Tongue (tissue), 2 donors: ENCODE results near the gene BRD1. TPM values are rescaled to one million over a fixed set of nuclear protein-coding genes. Genes with fewer than 3 reads are reported as not detected.
"Not testable (repeated sequence)": the region's sequence is repeated elsewhere in the genome, so short reads cannot be mapped to it uniquely, and the experiment has no call there.

Experiments
- DNase-seq: peaks from one replicate; pipeline ENCODE4 v3.0.0-alpha.2; 2015
- total RNA-seq: library from RNA; depleted of rRNA; stranded (reverse); fragments of >200 nt; gene quantifications from one replicate; pipeline ENCODE4 v1.2.3, GENCODE V29; 2014

Gene BRD1
- total RNA-seq, 1 donor from 2014 or later = 42.8 TPM

- peak; percentile 21 for DNase-seq
Observed at GRCh38 chr22:49825944-49826602, 1.6 kb downstream of the BRD1 start.

- no peak for DNase-seq
Observed at GRCh38 chr22:49825436-49825835, 2.2 kb downstream of the BRD1 start.

GRCh38 chr22:49824936-49825335 is 2.7 kb downstream of the BRD1 start:
- no peak for DNase-seq

GRCh38 chr22:49824185-49824925 is 3.3 kb downstream of the BRD1 start:
- no peak for DNase-seq

- DNase-seq = no peak
Observed at GRCh38 chr22:49823289-49824045, 4.2 kb downstream of the BRD1 start.

GRCh38 chr22:49821741-49822140 is 5.9 kb downstream of the BRD1 start:
- DNase-seq = not testable (repeated sequence)

GRCh38 chr22:49820984-49821383 is 6.7 kb downstream of the BRD1 start:
- DNase-seq = no peak

- no peak for DNase-seq
Observed at GRCh38 chr22:49817359-49817758, 10.3 kb downstream of the BRD1 start.

GRCh38 chr22:49815641-49816091 is 12.0 kb downstream of the BRD1 start:
- no peak for DNase-seq

GRCh38 chr22:49814856-49815255 is 12.8 kb downstream of the BRD1 start:
- DNase-seq = no peak

- no peak for DNase-seq
Observed at GRCh38 chr22:49814164-49814686, 13.4 kb downstream of the BRD1 start.

GRCh38 chr22:49812838-49813237 is 14.8 kb downstream of the BRD1 start:
- DNase-seq = no peak

- no peak for DNase-seq
Observed at GRCh38 chr22:49811020-49811791, 16.5 kb downstream of the BRD1 start.

GRCh38 chr22:49810363-49811019 is 17.2 kb downstream of the BRD1 start:
- DNase-seq = no peak

GRCh38 chr22:49807780-49808708 is 19.6 kb downstream of the BRD1 start:
- no peak for DNase-seq

- DNase-seq = no peak
Observed at GRCh38 chr22:49807129-49807528, 20.5 kb downstream of the BRD1 start.

GRCh38 chr22:49803737-49804375 is 23.8 kb downstream of the BRD1 start:
- DNase-seq = no peak

- DNase-seq = no peak
Observed at GRCh38 chr22:49803134-49803533, 24.5 kb downstream of the BRD1 start.

GRCh38 chr22:49801391-49802060 is 26.1 kb downstream of the BRD1 start:
- no peak for DNase-seq
